Ishikawa (cell line): ENCODE measurements around the gene TMEM198.

Experiments used
- CEBPB ChIP-seq: IDR thresholded peaks from 2 replicates; pipeline ENCODE4 v1.6.1; 2012
- CREB1 ChIP-seq: IDR thresholded peaks from 2 replicates; pipeline ENCODE4 v1.6.1; 2012; ENCODE audit warnings: low read depth
- EGR1 ChIP-seq: IDR thresholded peaks from 2 replicates; pipeline ENCODE4 v1.6.1; 2012
- EP300 ChIP-seq: IDR thresholded peaks from 2 replicates; pipeline ENCODE4 v1.6.1; 2012; ENCODE audit warnings: borderline replicate concordance
- FOXM1 ChIP-seq: IDR thresholded peaks from 2 replicates; pipeline ENCODE4 v1.6.1; 2012; ENCODE audit warnings: low read depth, borderline replicate concordance
- NFIC ChIP-seq: IDR thresholded peaks from 2 replicates; pipeline ENCODE4 v1.6.1; 2012
- RAD21 ChIP-seq: IDR thresholded peaks from 2 replicates; pipeline ENCODE4 v1.6.1; 2012; ENCODE audit warnings: low read depth
- TAF1 ChIP-seq: IDR thresholded peaks from 2 replicates; pipeline ENCODE4 v1.6.1; 2012; ENCODE audit warnings: low read depth, mild to moderate bottlenecking
- TCF12 ChIP-seq: IDR thresholded peaks from 2 replicates; pipeline ENCODE4 v1.6.1; 2012; ENCODE audit warnings: low read depth
- TEAD4 ChIP-seq: IDR thresholded peaks from 2 replicates; pipeline ENCODE4 v1.6.1; 2012
- TF ChIP-seq, protein P1 (sequence below): IDR thresholded peaks from 2 replicates; pipeline ENCODE4 v1.6.1; 2012; ENCODE audit warnings: low read depth, mild to moderate bottlenecking
- TF ChIP-seq, protein P2 (sequence below): IDR thresholded peaks from 2 replicates; pipeline ENCODE4 v1.6.1; 2012
- TF ChIP-seq, protein P3 (sequence below): IDR thresholded peaks from 2 replicates; pipeline ENCODE4 v1.6.1; 2012

DNA sequence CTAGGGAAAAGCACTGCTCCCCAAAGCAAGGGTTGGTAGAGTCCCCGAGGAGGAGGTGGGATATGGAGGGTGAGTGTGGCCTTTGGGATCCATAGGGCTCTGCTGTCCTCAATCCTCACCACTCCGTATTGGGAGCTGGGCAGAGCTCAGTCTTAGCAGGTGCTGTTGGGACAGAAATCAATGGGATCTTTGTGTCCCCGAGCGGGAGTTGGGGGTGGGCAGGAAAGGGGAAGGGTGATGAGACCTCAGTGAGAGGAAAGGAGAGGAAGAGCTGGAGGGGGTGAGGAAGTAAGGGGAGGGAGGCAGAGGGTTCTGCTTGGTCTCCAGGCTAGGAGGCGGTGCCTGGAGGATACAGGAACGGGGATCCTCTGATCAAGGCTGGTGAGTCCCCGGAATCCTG, 26.9 kb upstream of the TMEM198 start:
- no peak for TF ChIP-seq EGR1
- TF ChIP-seq, protein P1, sequence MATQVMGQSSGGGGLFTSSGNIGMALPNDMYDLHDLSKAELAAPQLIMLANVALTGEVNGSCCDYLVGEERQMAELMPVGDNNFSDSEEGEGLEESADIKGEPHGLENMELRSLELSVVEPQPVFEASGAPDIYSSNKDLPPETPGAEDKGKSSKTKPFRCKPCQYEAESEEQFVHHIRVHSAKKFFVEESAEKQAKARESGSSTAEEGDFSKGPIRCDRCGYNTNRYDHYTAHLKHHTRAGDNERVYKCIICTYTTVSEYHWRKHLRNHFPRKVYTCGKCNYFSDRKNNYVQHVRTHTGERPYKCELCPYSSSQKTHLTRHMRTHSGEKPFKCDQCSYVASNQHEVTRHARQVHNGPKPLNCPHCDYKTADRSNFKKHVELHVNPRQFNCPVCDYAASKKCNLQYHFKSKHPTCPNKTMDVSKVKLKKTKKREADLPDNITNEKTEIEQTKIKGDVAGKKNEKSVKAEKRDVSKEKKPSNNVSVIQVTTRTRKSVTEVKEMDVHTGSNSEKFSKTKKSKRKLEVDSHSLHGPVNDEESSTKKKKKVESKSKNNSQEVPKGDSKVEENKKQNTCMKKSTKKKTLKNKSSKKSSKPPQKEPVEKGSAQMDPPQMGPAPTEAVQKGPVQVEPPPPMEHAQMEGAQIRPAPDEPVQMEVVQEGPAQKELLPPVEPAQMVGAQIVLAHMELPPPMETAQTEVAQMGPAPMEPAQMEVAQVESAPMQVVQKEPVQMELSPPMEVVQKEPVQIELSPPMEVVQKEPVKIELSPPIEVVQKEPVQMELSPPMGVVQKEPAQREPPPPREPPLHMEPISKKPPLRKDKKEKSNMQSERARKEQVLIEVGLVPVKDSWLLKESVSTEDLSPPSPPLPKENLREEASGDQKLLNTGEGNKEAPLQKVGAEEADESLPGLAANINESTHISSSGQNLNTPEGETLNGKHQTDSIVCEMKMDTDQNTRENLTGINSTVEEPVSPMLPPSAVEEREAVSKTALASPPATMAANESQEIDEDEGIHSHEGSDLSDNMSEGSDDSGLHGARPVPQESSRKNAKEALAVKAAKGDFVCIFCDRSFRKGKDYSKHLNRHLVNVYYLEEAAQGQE, result no peak
- TF ChIP-seq CREB1, result no peak
- no peak for TF ChIP-seq FOXM1
- no peak for TF ChIP-seq NFIC
- TF ChIP-seq, protein P2, sequence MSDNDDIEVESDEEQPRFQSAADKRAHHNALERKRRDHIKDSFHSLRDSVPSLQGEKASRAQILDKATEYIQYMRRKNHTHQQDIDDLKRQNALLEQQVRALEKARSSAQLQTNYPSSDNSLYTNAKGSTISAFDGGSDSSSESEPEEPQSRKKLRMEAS, result no peak
- no peak for TF ChIP-seq TEAD4
- no peak for TF ChIP-seq EP300
- no peak for TF ChIP-seq CEBPB
- no peak for TF ChIP-seq RAD21
- TF ChIP-seq, protein P3, sequence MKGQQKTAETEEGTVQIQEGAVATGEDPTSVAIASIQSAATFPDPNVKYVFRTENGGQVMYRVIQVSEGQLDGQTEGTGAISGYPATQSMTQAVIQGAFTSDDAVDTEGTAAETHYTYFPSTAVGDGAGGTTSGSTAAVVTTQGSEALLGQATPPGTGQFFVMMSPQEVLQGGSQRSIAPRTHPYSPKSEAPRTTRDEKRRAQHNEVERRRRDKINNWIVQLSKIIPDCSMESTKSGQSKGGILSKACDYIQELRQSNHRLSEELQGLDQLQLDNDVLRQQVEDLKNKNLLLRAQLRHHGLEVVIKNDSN, result no peak
- TF ChIP-seq TAF1, result no peak
- no peak for TF ChIP-seq TCF12
